Stimulated activated CD4-positive, alpha-beta T cell treated with anti-CD3 and anti-CD28 coated beads, Interleukin-15, amount 100 ng/mL, for 1 hour (primary cell): Measurements from ENCODE around the gene DAAM2.

Experiments used
- DNase-seq, 2 donors: peaks; one replicate each; pipeline ENCODE4 v3.0.0-alpha.2; 2020; ENCODE audit warnings: low read depth in 1 of 2, low spot score in 1 of 2

The DAAM2 gene

DNA sequence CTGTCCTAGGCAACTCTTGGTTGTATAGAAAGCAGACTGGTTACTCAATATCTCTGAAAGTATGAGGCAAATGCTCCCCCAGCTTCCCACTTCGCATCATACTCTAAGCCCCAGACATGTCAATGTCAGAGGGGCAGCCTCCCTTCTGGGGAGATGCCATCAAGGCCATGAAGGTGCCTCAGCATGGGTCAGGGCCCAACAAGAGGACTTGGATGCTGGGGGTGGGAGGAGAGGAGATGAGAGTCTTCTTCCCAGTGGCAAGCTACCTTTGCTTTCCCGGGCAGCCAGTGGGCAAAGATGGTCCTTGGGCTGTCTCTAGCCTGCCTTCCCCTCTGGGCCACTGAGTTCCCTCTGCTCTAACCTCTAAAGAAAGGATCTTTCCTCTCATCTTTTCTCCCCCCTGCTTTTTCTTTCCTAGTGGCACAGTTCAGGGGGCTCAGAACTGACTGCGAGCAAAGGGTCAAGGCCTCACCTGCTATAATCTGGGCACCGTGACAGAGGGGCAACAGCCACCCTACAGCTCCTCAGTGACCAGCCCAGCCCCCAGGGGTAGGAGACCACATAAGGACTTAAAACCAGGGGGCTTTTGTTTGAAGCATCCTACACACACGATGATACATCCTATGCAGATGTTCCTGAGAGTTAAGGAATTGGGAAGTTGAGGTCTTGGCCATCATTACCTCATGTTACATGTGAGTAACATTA, 115.8 kb downstream of the DAAM2 start:
- no peak for DNase-seq

DNA sequence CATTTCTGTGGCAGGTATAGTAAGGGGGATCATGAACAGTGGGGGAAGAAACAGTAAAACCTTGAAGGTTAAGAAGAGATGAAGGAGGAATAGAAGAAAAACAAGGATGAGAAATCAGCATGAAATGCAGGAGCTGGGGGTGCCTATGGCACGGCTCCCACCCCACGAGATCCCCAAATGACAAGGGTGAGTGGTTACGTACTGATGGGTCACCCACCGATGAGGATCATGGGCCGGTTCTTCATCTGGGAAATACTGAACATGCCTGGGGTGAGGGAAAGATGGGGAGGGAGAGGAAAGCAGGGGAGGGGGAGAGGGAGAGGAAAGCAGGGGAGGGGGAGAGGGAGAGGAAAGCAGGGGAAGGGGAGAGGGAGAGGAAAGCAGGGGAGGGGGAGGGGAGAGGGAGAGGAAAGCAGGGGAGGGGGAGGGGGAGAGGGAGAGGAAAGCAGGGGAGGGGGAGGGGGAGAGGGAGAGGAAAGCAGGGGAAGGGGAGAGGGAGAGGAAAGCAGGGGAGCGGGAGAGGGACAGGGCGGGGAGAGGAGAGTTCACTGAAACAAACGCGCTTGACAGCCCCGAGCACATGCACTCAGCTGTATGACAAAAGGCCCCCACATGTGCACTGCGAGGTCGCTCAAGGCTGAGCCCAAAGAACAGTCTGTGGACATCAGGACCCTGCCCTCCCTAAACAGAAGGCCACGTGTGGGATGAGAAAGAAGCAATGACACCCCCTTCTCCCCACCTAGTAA, 116.8 kb downstream of the DAAM2 start:
- no peak for DNase-seq

DNA sequence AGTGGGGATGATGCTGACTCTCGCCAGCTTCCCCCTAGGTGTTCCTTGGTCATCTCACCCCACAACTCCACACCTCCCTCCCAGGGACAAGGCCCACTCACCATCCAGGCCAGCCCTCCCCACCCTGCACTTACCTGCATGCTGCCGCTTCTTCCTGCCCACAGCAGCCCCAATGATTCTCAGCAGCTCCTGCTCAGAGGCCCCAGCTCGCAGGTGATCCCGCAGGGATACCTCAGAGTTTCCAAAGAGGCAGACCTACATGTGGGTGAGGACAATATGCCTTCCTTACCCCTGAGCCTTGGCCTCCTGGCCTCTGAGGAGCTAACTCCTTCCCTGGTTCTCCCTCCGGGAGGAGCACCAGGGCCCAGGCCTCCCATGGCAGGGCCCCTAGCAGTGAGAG, 117.5 kb downstream of the DAAM2 start:
- no peak for DNase-seq

DNA sequence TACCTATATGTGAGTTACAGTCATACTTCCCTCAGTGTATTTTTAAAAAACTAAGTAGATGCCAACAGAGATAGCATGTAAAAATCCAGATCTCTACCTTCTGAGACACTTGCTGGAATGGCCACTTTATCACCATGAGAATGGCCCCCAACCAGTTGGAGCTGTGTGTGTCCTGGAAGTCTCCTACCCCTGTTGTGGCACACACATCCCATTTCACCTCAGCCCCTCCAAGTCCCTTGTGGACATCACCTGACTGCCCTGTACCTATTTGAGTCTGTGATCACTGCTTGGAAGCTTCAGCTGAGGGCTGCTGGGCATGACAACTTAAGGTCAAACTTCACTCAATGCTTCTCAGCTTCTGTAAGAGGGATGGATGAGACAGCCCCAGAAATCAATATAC, 118.0 kb downstream of the DAAM2 start:
- DNase-seq: no peak

DNA sequence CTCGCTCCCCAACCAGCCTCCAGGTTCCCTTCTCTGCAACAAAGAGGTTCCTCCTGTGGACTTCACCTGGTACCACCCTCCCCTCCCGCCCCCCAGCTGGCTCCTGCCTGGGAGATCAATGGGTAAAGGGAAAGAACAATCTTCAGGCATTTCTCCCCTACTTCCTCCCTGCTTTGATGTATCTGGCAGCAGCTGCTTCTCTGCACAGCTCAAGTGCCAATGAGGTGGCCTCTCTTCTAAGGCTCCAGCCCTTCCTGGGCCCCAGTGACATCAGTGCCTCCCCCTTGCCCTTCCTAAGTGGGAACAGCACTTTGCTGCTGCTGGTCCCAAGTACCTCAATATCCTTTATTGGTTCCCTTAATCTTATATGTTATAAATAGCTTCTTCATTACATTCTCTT, 118.6 kb downstream of the DAAM2 start:
- no peak for DNase-seq

DNA sequence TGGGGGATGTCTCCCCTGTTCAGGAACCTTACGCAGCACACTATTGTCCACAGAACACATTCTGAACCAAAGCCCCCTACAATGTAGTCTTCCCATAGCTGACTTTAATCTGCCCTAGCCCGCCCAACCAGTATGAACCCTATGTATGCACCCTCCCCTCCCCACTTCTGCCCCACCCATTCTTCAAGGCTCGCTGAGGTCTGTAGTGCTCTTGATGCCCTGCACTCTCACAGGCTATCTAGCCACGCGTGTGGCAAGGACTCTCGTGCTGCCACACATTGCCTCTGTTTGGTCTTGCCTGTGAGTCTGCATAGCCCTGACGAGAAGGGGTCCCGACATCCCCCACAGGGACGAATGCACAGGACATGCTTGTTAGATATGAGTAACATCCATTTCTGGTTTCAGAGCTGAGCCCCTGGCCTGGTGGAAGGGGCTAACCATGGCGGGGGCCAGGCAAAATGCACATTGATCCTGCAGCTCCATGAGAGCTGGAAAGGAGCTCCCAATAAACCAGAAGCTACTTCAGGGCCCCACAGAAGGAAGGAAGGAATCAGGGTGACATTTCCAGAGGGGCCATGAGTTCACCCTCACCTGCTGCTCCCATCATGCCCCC, 119.4 kb downstream of the DAAM2 start:
- no peak for DNase-seq

DNA sequence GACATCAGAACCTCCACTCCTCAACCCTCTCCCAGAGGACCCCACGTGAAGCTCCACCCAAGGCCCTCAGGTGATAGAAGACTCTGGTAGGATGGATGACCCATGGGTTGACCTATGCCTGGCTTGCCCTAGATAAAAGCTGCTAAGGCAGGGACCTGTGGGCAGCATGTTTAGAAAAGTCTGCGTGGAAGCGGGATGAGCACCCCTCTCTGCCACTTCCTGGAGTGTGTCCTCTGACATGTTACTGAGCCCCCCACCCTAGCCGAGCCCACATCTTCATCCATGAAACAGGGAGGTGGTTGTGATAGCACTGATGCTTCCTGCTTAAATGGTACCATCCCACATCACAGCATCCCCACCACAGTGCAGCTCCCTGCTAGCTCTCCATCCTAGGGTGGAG, 120.3 kb downstream of the DAAM2 start:
- DNase-seq: no peak

DNA sequence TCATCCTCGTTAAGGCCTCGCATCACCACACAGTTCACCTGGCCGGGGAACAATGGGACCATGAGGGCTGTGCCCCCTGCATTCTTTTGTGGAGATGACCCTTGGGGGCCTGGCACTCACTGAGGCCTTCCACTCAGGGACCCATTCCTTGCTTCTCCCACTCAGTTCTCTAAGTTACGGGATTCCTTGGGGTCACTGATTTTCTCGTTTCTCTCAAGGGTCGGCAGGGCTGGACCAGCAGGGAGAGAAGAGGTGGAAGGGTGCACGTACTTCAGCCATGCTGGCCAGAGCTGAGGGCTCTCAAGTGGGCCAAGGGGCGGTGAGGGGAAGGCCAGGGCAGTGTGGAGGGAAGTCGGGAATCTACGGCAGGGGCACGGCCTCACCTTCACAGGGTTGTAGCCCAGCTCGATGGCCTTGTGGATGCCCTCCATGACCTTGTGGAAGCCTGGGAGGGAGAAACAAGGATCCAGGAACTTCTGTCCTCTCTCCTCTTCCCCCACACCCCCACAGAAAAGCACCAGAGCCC, 121.3 kb downstream of the DAAM2 start:
- no peak for DNase-seq

DNA sequence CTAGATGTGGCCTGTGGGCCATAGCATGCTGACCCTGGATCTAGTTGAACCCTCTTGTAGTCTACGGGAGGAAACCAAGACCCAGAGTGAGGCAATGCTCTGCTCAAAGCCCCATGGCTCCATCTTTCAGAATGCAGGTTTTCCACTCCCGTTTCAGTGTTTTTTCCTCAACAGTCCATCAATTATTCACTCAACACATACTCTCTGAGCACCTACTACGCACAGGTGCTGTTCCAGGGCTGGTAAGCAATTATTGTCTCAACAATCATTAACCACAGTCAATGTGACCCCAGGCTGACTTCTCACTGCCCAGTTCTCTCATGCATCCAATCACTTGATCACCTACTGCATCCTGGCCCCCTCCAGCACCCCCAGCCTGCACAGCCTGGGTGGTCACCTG, 122.1 kb downstream of the DAAM2 start:
- no peak for DNase-seq

DNA sequence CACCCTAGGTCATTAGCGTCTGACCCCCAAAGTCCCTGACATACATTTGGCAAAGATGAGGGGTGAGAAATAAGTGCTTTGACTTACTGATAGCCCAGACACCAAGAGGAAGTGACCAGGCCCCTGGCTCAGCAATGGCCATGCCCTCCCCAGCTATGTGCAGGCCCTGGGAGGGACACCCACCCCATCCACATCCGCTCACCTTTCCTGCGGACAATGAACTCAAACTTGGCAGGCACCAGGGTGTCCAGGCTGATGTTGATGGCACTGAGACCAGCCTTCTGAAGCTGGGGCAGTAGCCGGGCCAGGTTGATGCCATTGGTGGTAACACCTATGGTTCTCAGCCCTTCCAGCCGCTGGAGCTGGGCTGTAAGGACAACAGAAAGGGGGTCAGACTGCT, 123.7 kb downstream of the DAAM2 start:
- no peak for DNase-seq

DNA sequence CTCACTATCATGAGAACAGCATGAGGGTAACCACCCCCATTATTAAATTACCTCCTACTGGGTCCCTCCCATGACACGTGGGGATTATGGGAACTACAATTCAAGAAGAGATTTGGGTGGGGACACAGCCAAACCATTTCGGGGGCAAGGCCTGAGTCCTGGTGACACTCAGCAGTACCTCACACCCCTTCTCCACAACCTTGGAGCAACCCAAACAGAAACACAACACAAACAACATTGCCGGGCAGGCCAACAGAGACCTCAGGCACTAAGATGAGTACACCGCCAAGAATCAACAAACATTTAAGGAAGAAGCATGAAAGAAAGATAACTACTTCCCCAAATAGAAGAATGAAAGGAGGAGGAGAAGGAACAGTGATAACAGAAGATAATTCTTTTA, 125.2 kb downstream of the DAAM2 start:
- no peak for DNase-seq

DNA sequence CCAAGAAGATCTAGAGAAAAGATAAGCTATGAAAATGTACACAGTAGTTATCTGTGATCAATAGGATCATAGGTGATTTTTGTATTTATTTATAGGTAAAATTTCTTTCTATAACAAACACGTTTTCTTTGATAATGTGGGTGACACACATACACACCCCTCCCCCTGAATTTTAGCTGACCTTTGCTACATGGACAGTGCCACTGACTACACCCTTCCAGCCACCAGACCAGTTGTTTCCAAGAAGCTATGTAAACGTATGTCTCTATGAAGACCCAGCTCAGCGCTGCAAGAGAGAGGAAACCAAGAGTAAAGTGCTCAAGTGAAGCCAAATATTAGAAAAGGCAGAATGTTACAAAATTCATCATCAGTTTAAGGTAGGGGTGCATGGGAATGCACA, 125.8 kb downstream of the DAAM2 start:
- DNase-seq: no peak

DNA sequence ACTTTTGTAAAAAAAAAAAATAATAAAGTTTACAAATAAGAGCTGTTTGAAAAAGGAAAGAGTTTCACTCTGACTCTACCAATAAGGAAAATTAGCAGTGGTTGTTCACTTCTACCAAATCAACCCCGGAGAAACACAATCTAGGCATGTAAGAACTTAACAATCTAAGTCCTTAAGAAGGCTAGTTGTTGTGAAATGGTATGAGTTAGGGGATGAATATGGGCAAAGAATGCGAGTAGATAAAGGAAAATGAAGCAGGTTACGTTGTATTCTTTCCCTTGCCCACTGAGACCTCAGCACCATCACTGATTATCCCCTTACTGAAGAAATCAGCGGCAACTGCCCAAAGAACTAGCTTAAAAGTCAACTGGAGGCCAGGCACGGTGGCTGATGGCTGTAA, 126.7 kb downstream of the DAAM2 start:
- no peak for DNase-seq

DNA sequence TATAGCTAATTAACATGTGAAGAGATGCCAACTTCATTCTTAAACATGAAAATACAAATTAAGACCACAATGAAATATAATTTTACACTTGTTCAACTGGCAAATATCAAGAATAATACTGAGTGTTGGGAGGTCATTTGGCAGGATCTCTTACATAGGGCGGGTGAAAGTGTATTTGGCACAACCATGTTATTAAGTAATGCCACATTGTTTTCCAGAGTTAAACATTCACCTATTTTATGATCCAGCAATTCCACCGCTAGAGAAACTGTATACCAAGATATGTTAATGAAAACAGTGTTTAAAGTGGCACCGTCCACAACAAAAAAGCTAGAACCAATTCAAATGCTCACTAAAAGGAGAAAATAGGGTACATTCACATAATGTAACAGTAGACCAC, 128.0 kb downstream of the DAAM2 start:
- DNase-seq: no peak

DNA sequence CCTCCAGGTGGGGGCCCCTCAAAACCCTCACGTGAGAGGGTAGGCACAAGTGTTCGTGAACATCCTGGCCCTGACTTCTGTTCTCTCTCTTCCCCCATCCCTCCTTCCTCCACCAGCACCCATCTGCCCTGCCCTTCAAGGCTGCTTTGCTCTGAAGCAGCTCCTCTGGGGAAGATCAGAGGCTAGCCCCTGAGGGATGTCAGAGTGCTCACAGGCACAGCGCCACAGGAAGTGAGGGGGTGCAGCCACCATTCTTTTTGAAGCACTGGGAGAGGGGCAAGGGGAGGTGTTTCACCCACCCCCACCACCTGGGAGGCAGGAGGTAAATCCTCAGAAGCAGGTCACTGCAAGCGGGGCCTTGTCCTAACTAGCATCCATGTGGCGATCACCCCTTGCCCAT, 130.6 kb downstream of the DAAM2 start:
- no peak for DNase-seq

DNA sequence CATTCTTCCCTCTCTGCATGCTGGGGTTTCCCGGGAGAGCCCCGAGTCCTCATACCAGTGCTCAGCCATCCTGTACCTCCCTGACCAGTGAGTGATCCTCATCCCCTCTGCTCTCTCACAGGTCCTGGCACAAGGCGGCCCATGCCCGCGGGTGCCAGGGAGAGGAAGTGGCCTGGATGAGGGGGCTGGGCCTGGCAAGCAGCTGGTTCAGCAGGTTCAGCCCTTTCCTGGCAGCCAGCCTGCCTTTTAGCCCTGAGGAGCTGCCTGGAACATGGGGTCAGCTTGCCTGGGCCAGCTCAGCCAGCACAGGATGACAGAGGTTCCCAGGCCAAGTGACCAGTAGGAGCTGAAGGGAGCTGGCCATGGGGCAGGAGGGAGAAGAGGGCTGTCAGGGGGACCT, 131.2 kb downstream of the DAAM2 start:
- no peak for DNase-seq

DNA sequence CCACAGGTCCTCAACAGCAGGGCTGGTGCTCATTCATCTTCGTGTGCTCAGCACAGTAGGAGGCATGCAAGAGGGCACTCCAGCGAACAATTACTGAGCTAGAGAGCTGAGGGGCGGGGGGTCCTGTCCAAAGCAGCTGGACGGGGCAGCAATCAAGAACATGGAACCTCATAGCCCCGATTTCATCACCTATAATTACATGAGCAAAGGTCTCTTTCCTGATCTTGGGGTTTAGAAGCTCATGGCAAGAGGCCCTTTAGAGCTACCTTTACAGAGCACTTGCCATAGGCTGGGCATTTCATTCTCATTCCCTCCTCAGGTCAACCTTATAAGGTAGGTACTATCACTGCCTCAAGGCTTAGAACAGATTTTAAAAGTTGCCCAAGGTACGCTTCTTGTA, 131.7 kb downstream of the DAAM2 start:
- no peak for DNase-seq

DNA sequence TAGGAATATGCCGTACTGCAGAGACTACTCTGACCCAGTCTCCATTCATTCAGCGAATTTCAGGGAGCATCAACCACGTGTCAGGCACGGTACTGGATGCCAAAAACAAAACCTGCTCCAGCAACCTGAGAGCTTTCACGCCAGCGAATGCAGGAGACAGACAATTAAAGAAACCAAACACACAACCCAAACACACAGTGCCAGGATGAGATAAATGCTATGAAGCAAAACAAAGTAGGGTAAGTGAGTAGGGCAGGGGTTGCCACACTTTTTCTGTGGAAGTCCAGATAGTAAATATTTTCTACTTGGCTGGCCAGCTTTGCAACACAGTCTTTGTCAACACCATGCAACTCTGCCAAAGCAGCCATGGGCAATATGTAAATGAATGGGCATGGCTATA, 132.1 kb downstream of the DAAM2 start:
- DNase-seq: no peak

DNA sequence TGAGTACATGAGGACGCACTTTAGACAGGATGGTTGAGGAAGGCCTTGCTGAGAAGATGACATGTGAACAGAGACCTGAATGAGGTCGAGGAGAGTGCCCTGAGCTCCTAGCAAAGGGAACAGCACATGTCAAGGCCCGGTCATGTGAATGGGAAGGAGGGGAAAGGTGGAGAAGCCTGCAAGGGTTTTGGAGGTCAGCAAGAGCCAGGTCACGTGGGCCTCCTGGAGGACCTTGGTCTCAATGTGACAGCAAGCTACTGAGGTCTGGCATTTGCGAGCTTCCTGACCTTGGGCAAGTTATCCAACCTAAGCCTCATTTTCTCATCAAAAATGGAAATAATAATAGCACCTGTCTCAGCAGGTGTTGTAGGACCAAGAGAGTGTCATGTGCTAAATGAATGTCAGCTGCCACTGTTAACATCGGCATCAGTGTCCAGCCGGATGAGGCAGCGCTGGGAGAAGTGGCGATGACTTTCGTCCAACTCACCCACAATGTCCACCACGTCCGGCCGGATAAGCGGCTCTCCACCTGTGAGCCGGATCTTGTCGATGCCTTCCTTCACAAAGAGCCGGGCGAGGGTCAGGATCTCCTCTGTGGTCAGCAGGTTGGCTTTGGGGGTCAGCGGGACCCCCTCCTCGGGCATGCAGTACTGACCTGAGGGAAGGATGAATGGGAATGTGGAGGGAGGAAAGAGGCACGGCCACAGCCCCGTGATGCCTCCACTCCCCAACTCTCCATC, 133.2 kb downstream of the DAAM2 start:
- no peak for DNase-seq

DNA sequence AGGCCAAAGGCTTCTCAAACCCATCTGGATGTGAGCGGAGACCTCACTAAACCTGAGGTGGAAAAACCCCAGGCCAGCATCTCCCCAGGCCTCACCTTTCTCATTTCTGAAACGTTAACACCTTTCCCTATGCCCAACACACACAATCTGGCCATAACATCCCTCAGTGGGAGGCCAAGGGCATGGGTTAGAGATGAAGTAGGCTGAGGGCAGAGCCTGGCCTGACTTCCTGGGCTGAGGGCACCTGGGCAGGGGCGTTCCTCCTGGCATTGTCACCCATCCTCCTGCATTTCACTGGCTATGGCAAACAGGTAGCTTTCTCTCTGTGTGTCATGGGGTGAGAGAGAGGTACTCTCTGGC, 133.7 kb downstream of the DAAM2 start:
- no peak for DNase-seq

DNA sequence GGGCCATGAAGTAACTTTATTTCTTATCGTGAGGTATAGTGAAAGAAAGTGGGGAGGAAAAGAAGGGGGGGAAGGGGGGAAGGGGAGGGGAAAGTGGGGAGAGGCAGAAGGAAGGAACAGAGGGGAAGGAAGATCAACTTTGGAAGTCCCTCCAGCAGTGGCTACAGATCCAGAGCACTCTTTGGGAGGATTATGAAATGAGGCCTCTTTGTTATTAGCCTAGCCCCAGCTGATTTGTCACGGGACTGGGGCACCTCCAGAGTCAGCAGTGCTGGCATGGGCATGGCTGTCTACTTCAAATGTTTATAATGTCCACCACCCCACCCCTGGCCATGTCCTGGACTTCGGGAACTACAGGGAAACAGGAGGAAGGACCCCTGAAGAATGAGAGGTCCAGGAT, 134.5 kb downstream of the DAAM2 start:
- DNase-seq: no peak

DNA sequence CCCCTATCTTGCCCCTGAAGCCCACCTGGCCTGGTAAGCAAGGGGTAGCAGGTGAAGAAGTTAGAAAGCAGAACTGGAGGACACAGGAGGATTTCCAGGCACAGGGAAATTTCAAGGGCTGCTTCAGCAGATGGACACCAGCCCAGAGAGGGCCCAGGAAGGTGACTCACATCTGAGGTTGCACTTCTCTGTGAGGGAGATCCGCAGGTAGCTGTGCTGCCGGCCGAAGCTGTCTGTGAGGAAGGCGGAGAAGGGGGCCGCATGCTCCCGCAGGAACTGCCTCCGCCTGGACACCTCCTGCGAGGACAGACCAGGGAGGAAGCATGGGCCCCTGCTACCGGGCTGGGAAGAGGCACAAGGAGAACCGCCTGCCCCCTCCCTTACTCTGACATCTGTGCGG, 135.0 kb downstream of the DAAM2 start:
- no peak for DNase-seq
